CD4-positive, alpha-beta T cell (primary cell): ENCODE data around the gene FGFR3. TPM values are rescaled to one million over a fixed set of nuclear protein-coding genes. Genes with fewer than 3 reads are reported as not detected.

Source experiments
- ATAC-seq: fragments of 200-7000 bp; cut with Tn5 transposase; one replicate; pipeline ENCODE4 v1.10.0; 2022; ENCODE audit warnings: mild to moderate bottlenecking; ENCODE audit not compliant: poor library complexity
- CTCF ChIA-PET: fragments of 350-600 bp; sonication (Branson Sonifier 250); formaldehyde crosslinking; loops from one replicate; lab custom pipeline; 2021; ENCODE audit warnings: antibody characterized with exemption, inconsistent platforms; lab: Charles Lee
- POLR2A ChIA-PET: fragments of 350-600 bp; sonication (Branson Sonifier 250); formaldehyde crosslinking; loops from one replicate; lab custom pipeline; 2021; ENCODE audit warnings: antibody characterized with exemption, inconsistent platforms; lab: Charles Lee
- DNase-seq, 14 experiments: peaks; one replicate each; pipeline ENCODE4 v3.0.0-alpha.2; 2013 to 2020; ENCODE audit warnings: mixed read lengths in 2 of 14
- H3K27ac ChIP-seq, 2 donors: one replicate each; pipeline versions ENCODE4 v1.5.1 to v1.7.0; 2013; ENCODE audit warnings: low read length in 2 of 2, low read depth in 1 of 2, mild to moderate bottlenecking in 1 of 2
- H3K27me3 ChIP-seq, 2 experiments: 1 replicate in 1 of 2; 2 replicates in 1 of 2; pipeline versions ENCODE4 v1.6.1 to v1.7.0; 2013; ENCODE audit warnings: low read length in 2 of 2, control low read depth in 1 of 2, mild to moderate bottlenecking in 1 of 2, moderate library complexity in 1 of 2; ENCODE audit not compliant: insufficient read depth in 2 of 2, control insufficient read depth in 1 of 2
- H3K36me3 ChIP-seq: one replicate; pipeline ENCODE4 v1.6.1; 2013; ENCODE audit warnings: low read length, control low read depth; ENCODE audit not compliant: insufficient read depth
- H3K4me1 ChIP-seq: one replicate; pipeline ENCODE4 v1.6.1; 2013; ENCODE audit warnings: low read length, control low read depth; ENCODE audit not compliant: insufficient read depth
- H3K4me3 ChIP-seq: one replicate; pipeline ENCODE4 v1.5.1; 2013; ENCODE audit warnings: mild to moderate bottlenecking, low read length, moderate library complexity
- H3K9me3 ChIP-seq, 2 experiments: 1 replicate in 1 of 2; 2 replicates in 1 of 2; pipeline versions ENCODE4 v1.6.1 to v1.7.0; 2013; ENCODE audit warnings: low read length in 2 of 2, mild to moderate bottlenecking in 2 of 2, control low read depth in 1 of 2, moderate library complexity in 1 of 2; ENCODE audit not compliant: control insufficient read depth in 1 of 2, insufficient read depth in 1 of 2
- H3K27ac Mint-ChIP-seq: one replicate; pipeline ENCODE4 v1.8.0; 2020; ENCODE audit warnings: mixed read lengths
- H3K27me3 Mint-ChIP-seq: one replicate; pipeline ENCODE4 v1.8.0; 2021; ENCODE audit warnings: mixed read lengths
- H3K36me3 Mint-ChIP-seq: one replicate; pipeline ENCODE4 v1.8.0; 2021; ENCODE audit warnings: low read depth, mixed read lengths
- H3K4me1 Mint-ChIP-seq: one replicate; pipeline ENCODE4 v1.8.0; 2021; ENCODE audit warnings: low read depth, mixed read lengths
- H3K4me3 Mint-ChIP-seq: one replicate; pipeline ENCODE4 v1.8.0; 2020; ENCODE audit warnings: mild to moderate bottlenecking, mixed read lengths
- H3K9me3 Mint-ChIP-seq: one replicate; pipeline ENCODE4 v1.8.0; 2020; ENCODE audit warnings: mixed read lengths
- CTCF ChIP-seq: fragments of 200-600 bp; IDR thresholded peaks from one replicate; pipeline ENCODE4 v1.8.0; 2022; ENCODE audit warnings: antibody characterized with exemption, mild to moderate bottlenecking
- intact Hi-C, 2 experiments: fragments of 100-400 bp; cut with DNase I in 1 of 2; cut with micrococcal nuclease in 1 of 2; formaldehyde crosslinking; loops; one replicate each; pipeline versions ENCODE4 v1.15.1 to v1.9.0; 2023 to 2025; cut with DNase I, micrococcal nuclease
- total RNA-seq, 174 experiments: library from RNA in 2 of 174; stranded (reverse) in 2 of 174; gene quantifications; one replicate each; pipeline ENCODE4 v1.2.3 and lab custom pipeline; 2021 to 2026

Gene FGFR3
- total RNA-seq, 2 experiments from 2014 or later = 0.33 TPM; not detected in 1

- H3K4me3 Mint-ChIP-seq = no peak overlapping the region
These were observed 48.8 kb downstream of the FGFR3 start for GRCh38 chr4:1841887-1842210.

GRCh38 chr4:1842339-1842895 lies 49.3 kb downstream of the FGFR3 start:
- H3K4me1 Mint-ChIP-seq = no peaks in the 10 kb centered on the region
- CTCF ChIA-PET = no interaction called here
- Histone ChIP-seq H3K36me3 (peaks cover 66% of the 10 kb centered on the region), H3K27ac (no peak overlapping the region), H3K9me3 (no peaks in the 10 kb centered on the region), H3K4me1 (peaks cover 3% of the 10 kb centered on the region), H3K4me3 (no peak overlapping the region), H3K27me3 (no peaks in the 10 kb centered on the region)
- ATAC-seq = no peak
- H3K9me3 Mint-ChIP-seq = no peaks in the 10 kb centered on the region
- H3K4me3 Mint-ChIP-seq = no peak overlapping the region
- no peak for DNase-seq
- TF ChIP-seq CTCF = no peak
- no peaks in the 10 kb centered on the region for H3K27me3 Mint-ChIP-seq
- no peak overlapping the region for H3K27ac Mint-ChIP-seq
- intact Hi-C loops = no loop called here
- peaks cover 65% of the 10 kb centered on the region for H3K36me3 Mint-ChIP-seq
- POLR2A ChIA-PET = no interaction called here

More at GRCh38 chr4:1841887-1842210, 48.8 kb downstream of the FGFR3 start:
- ChIA-PET CTCF (no interaction called here), POLR2A (no interaction called here)
- no peaks in the 10 kb centered on the region for H3K27me3 Mint-ChIP-seq
- Histone ChIP-seq H3K4me1 (peaks cover 3% of the 10 kb centered on the region), H3K27me3 (no peaks in the 10 kb centered on the region), H3K9me3 (no peaks in the 10 kb centered on the region), H3K27ac (no peak overlapping the region), H3K36me3 (peaks cover 68% of the 10 kb centered on the region), H3K4me3 (no peak overlapping the region)
- DNase-seq (no peak), ATAC-seq (no peak)
- H3K9me3 Mint-ChIP-seq = no peaks in the 10 kb centered on the region
- intact Hi-C loops = no loop called here
- H3K4me1 Mint-ChIP-seq = no peaks in the 10 kb centered on the region
- H3K27ac Mint-ChIP-seq = no peak overlapping the region
- H3K36me3 Mint-ChIP-seq = peaks cover 65% of the 10 kb centered on the region
- no peak for TF ChIP-seq CTCF

- peaks cover 3% of the 10 kb centered on the region for H3K4me1 ChIP-seq
- H3K36me3 ChIP-seq = peaks cover 70% of the 10 kb centered on the region
- POLR2A ChIA-PET = no interaction called here
- no peak overlapping the region for H3K27ac ChIP-seq
- peaks cover 65% of the 10 kb centered on the region for H3K36me3 Mint-ChIP-seq
- H3K27me3 ChIP-seq = no peaks in the 10 kb centered on the region
- ATAC-seq (no peak), DNase-seq (no peak)
- no peaks in the 10 kb centered on the region for H3K4me1 Mint-ChIP-seq
- no peak overlapping the region for H3K4me3 Mint-ChIP-seq
- intact Hi-C loops = no loop called here
- H3K9me3 Mint-ChIP-seq = no peaks in the 10 kb centered on the region
- no peak overlapping the region for H3K27ac Mint-ChIP-seq
- no peak overlapping the region for H3K4me3 ChIP-seq
- TF ChIP-seq CTCF = no peak
- CTCF ChIA-PET = no interaction called here
- H3K9me3 ChIP-seq = no peaks in the 10 kb centered on the region
- no peaks in the 10 kb centered on the region for H3K27me3 Mint-ChIP-seq
These were observed 49.9 kb downstream of the FGFR3 start for GRCh38 chr4:1842993-1843448.
